SIG-M5 treated with dmso at 0.1 percent for 504 hours (cell line): Measurements from ENCODE around the gene TMEM176B.

Experiments
- DNase-seq: peaks from one replicate; lab custom pipeline; 2025; ENCODE audit not compliant: unreplicated experiment; lab: John Stamatoyannopoulos, UW

The TMEM176B gene

GRCh38 chr7:150754951-150755350 lies 45.2 kb downstream of the TMEM176B start:
- no peak for DNase-seq

- peak; percentile 29 for DNase-seq
Observed at GRCh38 chr7:150753826-150754603, 46.1 kb downstream of the TMEM176B start.

GRCh38 chr7:150753239-150753638 lies 46.9 kb downstream of the TMEM176B start:
- DNase-seq, result no peak

- DNase-seq, result no peak
Observed at GRCh38 chr7:150751702-150752101, 48.5 kb downstream of the TMEM176B start.

- DNase-seq, result no peak
Observed at GRCh38 chr7:150748376-150748775, 51.8 kb downstream of the TMEM176B start.

- no peak for DNase-seq
Observed at GRCh38 chr7:150746921-150747320, 53.2 kb downstream of the TMEM176B start.

GRCh38 chr7:150745876-150746275 lies 54.3 kb downstream of the TMEM176B start:
- DNase-seq, result no peak

GRCh38 chr7:150745086-150745485 lies 55.1 kb downstream of the TMEM176B start:
- DNase-seq, result no peak

GRCh38 chr7:150744041-150744656 lies 56.0 kb downstream of the TMEM176B start:
- DNase-seq, result no peak

GRCh38 chr7:150742286-150742968 lies 57.7 kb downstream of the TMEM176B start:
- DNase-seq, result no peak
